Neutrophil (primary cell): Measurements from ENCODE around the gene ABCA12.

ENCODE experiments used
- H3K27ac ChIP-seq: fragments of 200-600 bp; sonication (generic); 2 replicates; pipeline ENCODE4 v1.5.1; 2016; ENCODE audit warnings: mild to moderate bottlenecking, moderate library complexity
- H3K27me3 ChIP-seq: fragments of 200-600 bp; sonication (generic); 2 replicates; pipeline ENCODE4 v1.6.0; 2016; ENCODE audit warnings: mild to moderate bottlenecking
- H3K36me3 ChIP-seq: fragments of 200-600 bp; sonication (generic); 2 replicates; pipeline ENCODE4 v1.5.1; 2017
- H3K4me1 ChIP-seq, 2 experiments: fragments of 200-600 bp in 1 of 2; sonication (generic) in 1 of 2; 1 replicate in 1 of 2; 2 replicates in 1 of 2; pipeline versions ENCODE4 v1.5.1 to v1.6.1; 2013 to 2016; ENCODE audit warnings: low read depth in 1 of 2, low read length in 1 of 2, mild to moderate bottlenecking in 1 of 2, moderate library complexity in 1 of 2; ENCODE audit not compliant: control insufficient read depth in 1 of 2, insufficient read depth in 1 of 2
- H3K4me3 ChIP-seq, 2 experiments: fragments of 200-600 bp in 1 of 2; sonication (generic) in 1 of 2; 1 replicate in 1 of 2; 2 replicates in 1 of 2; pipeline ENCODE4 v1.5.1; 2013 to 2016; ENCODE audit warnings: low read depth in 1 of 2, low read length in 1 of 2, mild to moderate bottlenecking in 1 of 2, moderate library complexity in 1 of 2
- H3K9me3 ChIP-seq: fragments of 200-600 bp; sonication (generic); 2 replicates; pipeline ENCODE4 v1.5.1; 2016
- TF ChIP-seq, protein P1 (sequence below): fragments of 200-600 bp; sonication (generic); IDR thresholded peaks from 2 replicates; pipeline ENCODE4 v1.5.1; 2016; ENCODE audit warnings: antibody characterized with exemption

ABCA12 gene, protein sequence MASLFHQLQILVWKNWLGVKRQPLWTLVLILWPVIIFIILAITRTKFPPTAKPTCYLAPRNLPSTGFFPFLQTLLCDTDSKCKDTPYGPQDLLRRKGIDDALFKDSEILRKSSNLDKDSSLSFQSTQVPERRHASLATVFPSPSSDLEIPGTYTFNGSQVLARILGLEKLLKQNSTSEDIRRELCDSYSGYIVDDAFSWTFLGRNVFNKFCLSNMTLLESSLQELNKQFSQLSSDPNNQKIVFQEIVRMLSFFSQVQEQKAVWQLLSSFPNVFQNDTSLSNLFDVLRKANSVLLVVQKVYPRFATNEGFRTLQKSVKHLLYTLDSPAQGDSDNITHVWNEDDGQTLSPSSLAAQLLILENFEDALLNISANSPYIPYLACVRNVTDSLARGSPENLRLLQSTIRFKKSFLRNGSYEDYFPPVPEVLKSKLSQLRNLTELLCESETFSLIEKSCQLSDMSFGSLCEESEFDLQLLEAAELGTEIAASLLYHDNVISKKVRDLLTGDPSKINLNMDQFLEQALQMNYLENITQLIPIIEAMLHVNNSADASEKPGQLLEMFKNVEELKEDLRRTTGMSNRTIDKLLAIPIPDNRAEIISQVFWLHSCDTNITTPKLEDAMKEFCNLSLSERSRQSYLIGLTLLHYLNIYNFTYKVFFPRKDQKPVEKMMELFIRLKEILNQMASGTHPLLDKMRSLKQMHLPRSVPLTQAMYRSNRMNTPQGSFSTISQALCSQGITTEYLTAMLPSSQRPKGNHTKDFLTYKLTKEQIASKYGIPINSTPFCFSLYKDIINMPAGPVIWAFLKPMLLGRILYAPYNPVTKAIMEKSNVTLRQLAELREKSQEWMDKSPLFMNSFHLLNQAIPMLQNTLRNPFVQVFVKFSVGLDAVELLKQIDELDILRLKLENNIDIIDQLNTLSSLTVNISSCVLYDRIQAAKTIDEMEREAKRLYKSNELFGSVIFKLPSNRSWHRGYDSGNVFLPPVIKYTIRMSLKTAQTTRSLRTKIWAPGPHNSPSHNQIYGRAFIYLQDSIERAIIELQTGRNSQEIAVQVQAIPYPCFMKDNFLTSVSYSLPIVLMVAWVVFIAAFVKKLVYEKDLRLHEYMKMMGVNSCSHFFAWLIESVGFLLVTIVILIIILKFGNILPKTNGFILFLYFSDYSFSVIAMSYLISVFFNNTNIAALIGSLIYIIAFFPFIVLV (N-terminal part only)

DNA sequence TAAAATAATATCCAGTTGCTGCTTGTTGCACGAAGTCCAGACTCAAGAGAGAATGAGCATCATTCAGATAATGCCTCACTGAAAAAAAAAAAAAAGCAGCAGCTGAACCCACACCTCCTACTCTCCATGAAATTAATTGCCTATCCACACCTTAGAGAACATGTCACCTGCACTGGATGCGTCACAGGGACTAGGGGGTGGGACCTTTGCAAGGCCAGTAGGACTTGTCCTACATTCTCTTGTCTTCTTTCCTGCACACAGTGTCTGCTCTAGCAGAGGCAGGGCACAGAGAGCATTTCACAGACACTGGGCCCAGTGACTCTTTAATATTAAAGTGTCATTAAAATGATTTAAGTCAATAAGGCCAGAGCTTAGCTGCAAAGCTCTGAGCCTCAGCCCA lies at the start of gene ABCA12:
Gene ABCA12 (minus strand): TSS at position 148 of the 400 bp plus-strand sequence. CDS start 418 bp downstream, outside the sequence.
- TF ChIP-seq, protein P1, sequence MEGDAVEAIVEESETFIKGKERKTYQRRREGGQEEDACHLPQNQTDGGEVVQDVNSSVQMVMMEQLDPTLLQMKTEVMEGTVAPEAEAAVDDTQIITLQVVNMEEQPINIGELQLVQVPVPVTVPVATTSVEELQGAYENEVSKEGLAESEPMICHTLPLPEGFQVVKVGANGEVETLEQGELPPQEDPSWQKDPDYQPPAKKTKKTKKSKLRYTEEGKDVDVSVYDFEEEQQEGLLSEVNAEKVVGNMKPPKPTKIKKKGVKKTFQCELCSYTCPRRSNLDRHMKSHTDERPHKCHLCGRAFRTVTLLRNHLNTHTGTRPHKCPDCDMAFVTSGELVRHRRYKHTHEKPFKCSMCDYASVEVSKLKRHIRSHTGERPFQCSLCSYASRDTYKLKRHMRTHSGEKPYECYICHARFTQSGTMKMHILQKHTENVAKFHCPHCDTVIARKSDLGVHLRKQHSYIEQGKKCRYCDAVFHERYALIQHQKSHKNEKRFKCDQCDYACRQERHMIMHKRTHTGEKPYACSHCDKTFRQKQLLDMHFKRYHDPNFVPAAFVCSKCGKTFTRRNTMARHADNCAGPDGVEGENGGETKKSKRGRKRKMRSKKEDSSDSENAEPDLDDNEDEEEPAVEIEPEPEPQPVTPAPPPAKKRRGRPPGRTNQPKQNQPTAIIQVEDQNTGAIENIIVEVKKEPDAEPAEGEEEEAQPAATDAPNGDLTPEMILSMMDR: no peak
- Histone ChIP-seq H3K27ac (no peak within 1 kb of the TSS), H3K4me1 (no peaks in the 10 kb centered on the region), H3K9me3 (no peaks in the 10 kb centered on the region), H3K27me3 (no peaks in the 10 kb centered on the region), H3K36me3 (no peaks in the 10 kb centered on the region), H3K4me3 (no peak within 1 kb of the TSS)

DNA sequence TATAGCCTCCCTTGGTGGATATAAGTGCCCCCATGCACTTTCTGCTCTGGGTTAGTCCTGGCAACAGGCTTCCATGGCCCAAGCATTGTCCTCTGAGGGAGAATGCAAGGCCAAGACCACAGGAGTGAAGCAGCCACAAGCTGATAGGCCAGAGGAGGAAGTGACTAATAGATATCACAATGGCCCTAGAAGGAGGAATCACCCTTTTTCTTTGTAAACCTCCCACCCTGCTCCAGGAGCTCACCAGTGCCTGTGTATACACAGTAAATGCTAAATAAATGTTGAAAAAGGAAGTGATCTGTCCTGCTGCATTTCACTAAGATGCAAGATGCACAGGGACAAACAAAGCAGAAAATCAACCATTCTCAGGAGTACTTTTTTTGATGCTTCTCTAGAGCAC lies 49.7 kb upstream of the ABCA12 start:
- no peak overlapping the region for H3K27ac ChIP-seq
- no peak overlapping the region for H3K4me3 ChIP-seq
- TF ChIP-seq, protein P1: no peak
- H3K36me3 ChIP-seq: no peaks in the 10 kb centered on the region
- no peaks in the 10 kb centered on the region for H3K27me3 ChIP-seq
- H3K4me1 ChIP-seq: no peaks in the 10 kb centered on the region
- no peaks in the 10 kb centered on the region for H3K9me3 ChIP-seq

DNA sequence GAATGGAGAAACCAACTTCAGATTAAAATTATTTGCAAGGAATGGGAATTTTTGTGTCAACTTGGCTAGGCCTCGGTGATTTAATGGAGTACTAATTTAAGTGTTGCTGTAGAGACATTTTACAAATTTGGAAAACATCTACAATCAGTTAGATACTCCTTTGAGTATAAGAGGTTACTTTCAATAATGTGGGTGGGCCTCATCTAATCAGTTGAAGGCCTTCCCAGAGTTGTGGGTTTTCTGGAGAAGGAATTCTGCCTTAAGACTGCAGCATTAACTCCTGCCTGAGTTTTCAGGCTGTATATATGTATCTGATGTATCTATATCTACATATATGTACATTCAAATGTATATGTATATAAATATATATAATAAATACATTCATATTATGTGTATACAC lies 47.6 kb upstream of the ABCA12 start:
- Histone ChIP-seq H3K27ac (no peak overlapping the region), H3K36me3 (no peaks in the 10 kb centered on the region), H3K9me3 (no peaks in the 10 kb centered on the region), H3K4me3 (no peak overlapping the region), H3K27me3 (no peaks in the 10 kb centered on the region), H3K4me1 (no peaks in the 10 kb centered on the region)
- TF ChIP-seq, protein P1: no peak

DNA sequence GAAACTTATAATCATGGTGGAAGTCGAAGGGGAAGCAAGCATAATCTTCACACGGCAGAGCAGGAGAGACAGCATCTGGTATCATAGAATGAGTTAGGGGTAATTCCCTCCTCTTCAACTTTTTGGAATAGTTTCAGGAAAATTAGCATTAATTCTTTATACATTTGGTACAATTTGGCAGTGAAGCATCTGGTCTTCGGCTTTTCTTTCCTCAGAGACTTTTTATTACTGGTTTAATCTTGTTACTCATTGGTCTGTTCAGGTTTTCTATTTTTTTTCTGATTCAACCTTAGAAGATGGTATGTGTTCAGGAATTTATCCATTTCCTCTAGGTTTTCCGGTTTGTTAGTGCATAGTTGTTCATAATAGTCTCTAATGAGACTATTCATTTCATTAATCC lies 39.7 kb upstream of the ABCA12 start:
- Histone ChIP-seq H3K27ac (no peak overlapping the region), H3K9me3 (no peaks in the 10 kb centered on the region), H3K27me3 (no peaks in the 10 kb centered on the region), H3K4me1 (no peaks in the 10 kb centered on the region), H3K36me3 (no peaks in the 10 kb centered on the region), H3K4me3 (no peak overlapping the region)
- TF ChIP-seq, protein P1: no peak

DNA sequence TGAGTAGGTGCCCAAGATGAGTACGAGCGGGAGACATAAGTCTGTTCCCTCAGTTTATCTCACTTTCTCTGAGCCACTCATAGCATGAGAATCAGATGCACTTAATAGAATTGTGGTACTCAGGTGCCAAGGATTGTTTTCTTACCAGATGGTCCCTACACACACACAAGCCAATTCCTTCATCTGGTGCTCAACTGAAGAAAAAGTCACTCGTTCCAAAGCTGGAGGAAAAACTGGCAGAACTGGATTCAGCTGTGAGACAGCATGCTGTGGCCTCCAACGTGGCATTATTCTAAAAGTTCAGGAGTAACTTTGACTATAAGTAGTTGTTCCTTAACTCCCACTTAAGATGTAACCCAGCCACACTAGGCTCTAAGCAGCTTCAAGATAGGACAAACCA lies 33.4 kb upstream of the ABCA12 start:
- H3K27ac ChIP-seq: no peak overlapping the region
- H3K4me1 ChIP-seq: no peaks in the 10 kb centered on the region
- TF ChIP-seq, protein P1: no peak
- H3K9me3 ChIP-seq: no peaks in the 10 kb centered on the region
- H3K4me3 ChIP-seq: no peak overlapping the region
- H3K36me3 ChIP-seq: no peaks in the 10 kb centered on the region
- no peaks in the 10 kb centered on the region for H3K27me3 ChIP-seq
